Neutrophil (primary cell): ENCODE data around the gene ESPL1.

Source experiments
- H3K27ac ChIP-seq: fragments of 200-600 bp; sonication (generic); 2 replicates; pipeline ENCODE4 v1.5.1; 2016; ENCODE audit warnings: mild to moderate bottlenecking, moderate library complexity
- H3K27me3 ChIP-seq: fragments of 200-600 bp; sonication (generic); 2 replicates; pipeline ENCODE4 v1.6.0; 2016; ENCODE audit warnings: mild to moderate bottlenecking
- H3K36me3 ChIP-seq: fragments of 200-600 bp; sonication (generic); 2 replicates; pipeline ENCODE4 v1.5.1; 2017
- H3K4me1 ChIP-seq, 2 experiments: fragments of 200-600 bp in 1 of 2; sonication (generic) in 1 of 2; 1 replicate in 1 of 2; 2 replicates in 1 of 2; pipeline versions ENCODE4 v1.5.1 to v1.6.1; 2013 to 2016; ENCODE audit warnings: low read depth in 1 of 2, low read length in 1 of 2, mild to moderate bottlenecking in 1 of 2, moderate library complexity in 1 of 2; ENCODE audit not compliant: control insufficient read depth in 1 of 2, insufficient read depth in 1 of 2
- H3K4me3 ChIP-seq, 2 experiments: fragments of 200-600 bp in 1 of 2; sonication (generic) in 1 of 2; 1 replicate in 1 of 2; 2 replicates in 1 of 2; pipeline ENCODE4 v1.5.1; 2013 to 2016; ENCODE audit warnings: low read depth in 1 of 2, low read length in 1 of 2, mild to moderate bottlenecking in 1 of 2, moderate library complexity in 1 of 2
- H3K9me3 ChIP-seq: fragments of 200-600 bp; sonication (generic); 2 replicates; pipeline ENCODE4 v1.5.1; 2016
- TF ChIP-seq, protein P1 (sequence below): fragments of 200-600 bp; sonication (generic); IDR thresholded peaks from 2 replicates; pipeline ENCODE4 v1.5.1; 2016; ENCODE audit warnings: antibody characterized with exemption

Gene ESPL1

DNA sequence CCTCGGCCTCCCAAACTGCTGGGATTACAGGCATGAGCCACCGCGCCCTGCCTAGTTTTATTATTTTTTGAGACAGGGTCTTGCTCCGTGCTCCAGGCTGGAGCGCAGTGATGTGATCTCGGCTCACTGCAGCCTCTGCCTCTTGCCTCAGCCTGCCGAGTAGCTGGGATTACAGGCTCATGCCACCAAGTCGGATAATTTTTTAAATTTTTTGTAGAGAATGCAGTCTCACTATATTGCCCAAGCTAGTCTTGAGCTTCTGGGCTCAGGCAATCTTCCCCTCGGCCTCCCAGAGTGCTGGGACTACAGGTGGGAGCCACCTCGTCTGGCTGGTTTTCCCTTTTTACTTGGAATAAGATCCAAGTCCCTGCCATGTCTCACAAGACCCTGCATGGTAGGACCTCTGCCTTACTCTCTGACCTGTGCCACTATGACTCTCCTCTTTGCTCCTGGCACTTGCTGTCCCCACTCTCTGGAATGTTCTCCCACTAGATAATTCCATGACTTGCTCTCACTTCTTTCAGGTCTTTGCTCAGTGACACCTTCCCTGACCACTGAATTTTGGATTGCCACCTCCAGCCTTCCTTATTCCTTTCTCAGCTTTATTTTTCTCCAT, 28.3 kb upstream of the ESPL1 start:
- H3K9me3 ChIP-seq: no peaks in the 10 kb centered on the region
- H3K4me3 ChIP-seq: no peak overlapping the region
- TF ChIP-seq, protein P1, sequence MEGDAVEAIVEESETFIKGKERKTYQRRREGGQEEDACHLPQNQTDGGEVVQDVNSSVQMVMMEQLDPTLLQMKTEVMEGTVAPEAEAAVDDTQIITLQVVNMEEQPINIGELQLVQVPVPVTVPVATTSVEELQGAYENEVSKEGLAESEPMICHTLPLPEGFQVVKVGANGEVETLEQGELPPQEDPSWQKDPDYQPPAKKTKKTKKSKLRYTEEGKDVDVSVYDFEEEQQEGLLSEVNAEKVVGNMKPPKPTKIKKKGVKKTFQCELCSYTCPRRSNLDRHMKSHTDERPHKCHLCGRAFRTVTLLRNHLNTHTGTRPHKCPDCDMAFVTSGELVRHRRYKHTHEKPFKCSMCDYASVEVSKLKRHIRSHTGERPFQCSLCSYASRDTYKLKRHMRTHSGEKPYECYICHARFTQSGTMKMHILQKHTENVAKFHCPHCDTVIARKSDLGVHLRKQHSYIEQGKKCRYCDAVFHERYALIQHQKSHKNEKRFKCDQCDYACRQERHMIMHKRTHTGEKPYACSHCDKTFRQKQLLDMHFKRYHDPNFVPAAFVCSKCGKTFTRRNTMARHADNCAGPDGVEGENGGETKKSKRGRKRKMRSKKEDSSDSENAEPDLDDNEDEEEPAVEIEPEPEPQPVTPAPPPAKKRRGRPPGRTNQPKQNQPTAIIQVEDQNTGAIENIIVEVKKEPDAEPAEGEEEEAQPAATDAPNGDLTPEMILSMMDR: no peak
- peaks cover 61% of the 10 kb centered on the region for H3K27me3 ChIP-seq
- peaks cover 6 to 10% of the 10 kb centered on the region in 2 experiments for H3K4me1 ChIP-seq
- H3K36me3 ChIP-seq: no peaks in the 10 kb centered on the region
- H3K27ac ChIP-seq: no peak overlapping the region

GRCh38 chr12:53241623-53242412, 26.3 kb upstream of the ESPL1 start:
- H3K9me3 ChIP-seq: no peaks in the 10 kb centered on the region
- H3K27ac ChIP-seq: no peak overlapping the region
- peaks cover 42% of the 10 kb centered on the region for H3K27me3 ChIP-seq
- H3K4me3 ChIP-seq: no peak overlapping the region
- H3K4me1 ChIP-seq: peaks cover 6 to 10% of the 10 kb centered on the region in 2 experiments
- no peaks in the 10 kb centered on the region for H3K36me3 ChIP-seq
- TF ChIP-seq, protein P1: no peak

DNA sequence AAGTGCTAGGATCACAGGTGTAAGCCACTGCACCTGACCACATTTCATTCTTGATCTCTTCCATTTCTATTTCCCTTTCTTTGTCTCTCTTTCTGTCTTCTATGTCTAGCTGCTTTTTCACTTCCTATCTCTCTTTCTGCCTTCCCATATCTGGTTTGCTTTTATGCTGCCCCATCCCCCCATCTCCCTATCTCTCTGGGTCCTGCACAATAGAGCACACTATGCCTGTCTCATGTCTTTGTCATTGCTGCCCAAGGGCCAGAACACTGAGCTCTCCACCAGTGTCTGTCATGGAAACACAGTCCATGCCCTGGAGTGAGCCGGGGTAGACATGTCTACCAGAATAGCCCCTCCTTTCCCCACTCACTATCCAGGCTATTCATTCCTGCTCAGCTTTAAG, 23.8 kb upstream of the ESPL1 start:
- TF ChIP-seq, protein P1: no peak

GRCh38 chr12:53245286-53245685, 22.8 kb upstream of the ESPL1 start:
- H3K27ac ChIP-seq: no peak overlapping the region
- no peaks in the 10 kb centered on the region for H3K36me3 ChIP-seq
- no peaks in the 10 kb centered on the region for H3K9me3 ChIP-seq
- no peak overlapping the region for H3K4me3 ChIP-seq
- H3K27me3 ChIP-seq: peaks cover 31% of the 10 kb centered on the region
- peaks cover 6 to 8% of the 10 kb centered on the region in 2 experiments for H3K4me1 ChIP-seq
- TF ChIP-seq, protein P1: no peak

More for the DNA sequence above, 23.8 kb upstream of the ESPL1 start:
- H3K4me3 ChIP-seq: no peak overlapping the region
- no peak overlapping the region for H3K27ac ChIP-seq
- no peaks in the 10 kb centered on the region for H3K9me3 ChIP-seq
- peaks cover 6 to 10% of the 10 kb centered on the region in 2 experiments for H3K4me1 ChIP-seq
- peaks cover 31% of the 10 kb centered on the region for H3K27me3 ChIP-seq
- H3K36me3 ChIP-seq: no peaks in the 10 kb centered on the region

DNA sequence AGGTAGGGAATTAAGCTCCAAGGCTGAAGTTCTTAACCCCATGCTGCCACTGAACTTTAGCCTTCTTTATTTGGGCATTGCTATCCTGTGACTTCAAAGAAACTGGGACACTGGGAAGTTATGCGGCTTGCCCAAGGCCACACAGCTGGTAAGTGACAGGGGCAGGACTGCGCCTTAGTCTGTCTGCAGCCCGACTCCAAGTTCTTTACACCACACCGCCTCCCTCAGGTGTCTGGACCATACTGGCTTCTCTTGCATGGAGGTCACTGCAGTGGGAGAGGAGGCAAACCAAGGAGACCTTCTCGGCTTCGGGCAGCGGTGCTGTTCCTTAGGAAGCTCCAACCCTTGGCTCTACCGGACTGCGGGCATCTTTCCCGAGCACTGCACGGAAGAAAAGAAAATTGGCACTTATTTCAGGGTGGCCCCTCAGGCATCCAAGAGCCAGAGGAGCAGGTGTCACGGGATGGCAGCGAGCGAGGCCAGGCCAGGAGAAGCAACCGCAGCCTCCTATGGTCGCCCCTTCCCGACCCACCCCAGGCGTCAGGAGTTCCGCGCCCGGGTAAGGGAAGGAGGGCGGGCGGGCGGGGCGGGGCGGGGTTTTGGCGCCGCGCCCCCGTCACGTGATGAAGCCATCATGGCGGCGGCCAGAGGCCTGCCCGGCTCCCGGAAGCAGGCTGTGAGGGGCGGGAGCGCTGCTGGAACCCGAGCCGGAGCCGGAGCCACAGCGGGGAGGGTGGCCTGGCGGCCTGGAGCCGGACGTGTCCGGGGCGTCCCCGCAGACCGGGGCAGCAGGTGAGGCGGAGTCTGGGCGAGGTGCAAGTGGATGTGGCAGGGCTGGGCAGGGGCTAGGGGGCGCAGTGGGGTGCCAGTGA, 16.4 kb upstream of the ESPL1 start:
- Histone ChIP-seq H3K27ac (peak overlapping the region; percentile 83), H3K4me3 (peak overlapping the region; percentile 70 to 97), H3K36me3 (peaks cover 18% of the 10 kb centered on the region), H3K4me1 (peaks cover 19 to 27% of the 10 kb centered on the region in 2 experiments), H3K9me3 (no peaks in the 10 kb centered on the region), H3K27me3 (no peaks in the 10 kb centered on the region)
- TF ChIP-seq, protein P1: peak; percentile 51
